NCI-H2227 (cell line): ENCODE results near the gene DNAJC18.
"Not testable (repeated sequence)": the region's sequence is repeated elsewhere in the genome, so short reads cannot be mapped to it uniquely, and the experiment has no call there.

Experiments used
- DNase-seq: peaks from one replicate; lab custom pipeline; 2025; ENCODE audit not compliant: unreplicated experiment; lab: John Stamatoyannopoulos, UW

The DNAJC18 gene

DNA sequence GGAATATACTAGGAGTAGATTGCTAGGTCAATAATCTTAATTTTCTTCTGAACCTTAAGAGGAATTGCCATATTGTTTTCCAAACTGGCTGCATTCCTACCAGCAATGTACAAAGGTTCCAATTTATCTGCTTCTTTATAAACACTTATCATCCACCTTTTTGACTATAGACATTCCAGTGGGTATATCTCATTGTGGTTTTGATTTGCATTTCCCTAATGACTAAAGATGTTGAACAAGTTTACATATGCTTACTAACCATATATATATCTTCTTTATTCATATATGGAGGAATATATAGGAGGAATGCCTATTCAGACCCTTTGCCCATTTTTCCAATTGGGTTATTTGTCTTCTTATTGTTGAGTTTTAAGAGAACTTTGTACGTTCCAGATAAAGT is 7.6 kb downstream of the DNAJC18 start:
- DNase-seq = no peak

DNA sequence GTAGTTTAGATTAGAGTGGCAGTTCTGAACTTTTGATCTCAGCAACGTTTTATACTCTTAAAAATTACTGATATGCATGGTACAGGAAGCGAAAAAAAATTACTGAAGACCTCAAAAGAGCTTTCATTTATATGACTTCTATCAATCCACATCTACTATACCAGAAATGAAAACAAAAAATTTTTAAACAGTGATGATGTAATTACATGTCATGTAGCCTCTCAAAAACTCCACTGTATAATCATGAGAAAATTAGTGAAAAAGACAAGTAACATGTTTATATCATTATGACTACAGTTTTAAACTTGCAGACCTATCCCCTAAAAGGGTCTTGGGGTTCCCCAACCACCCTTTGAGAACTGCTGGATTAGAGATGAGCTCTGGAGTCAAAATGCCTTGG is 9.3 kb downstream of the DNAJC18 start:
- no peak for DNase-seq

DNA sequence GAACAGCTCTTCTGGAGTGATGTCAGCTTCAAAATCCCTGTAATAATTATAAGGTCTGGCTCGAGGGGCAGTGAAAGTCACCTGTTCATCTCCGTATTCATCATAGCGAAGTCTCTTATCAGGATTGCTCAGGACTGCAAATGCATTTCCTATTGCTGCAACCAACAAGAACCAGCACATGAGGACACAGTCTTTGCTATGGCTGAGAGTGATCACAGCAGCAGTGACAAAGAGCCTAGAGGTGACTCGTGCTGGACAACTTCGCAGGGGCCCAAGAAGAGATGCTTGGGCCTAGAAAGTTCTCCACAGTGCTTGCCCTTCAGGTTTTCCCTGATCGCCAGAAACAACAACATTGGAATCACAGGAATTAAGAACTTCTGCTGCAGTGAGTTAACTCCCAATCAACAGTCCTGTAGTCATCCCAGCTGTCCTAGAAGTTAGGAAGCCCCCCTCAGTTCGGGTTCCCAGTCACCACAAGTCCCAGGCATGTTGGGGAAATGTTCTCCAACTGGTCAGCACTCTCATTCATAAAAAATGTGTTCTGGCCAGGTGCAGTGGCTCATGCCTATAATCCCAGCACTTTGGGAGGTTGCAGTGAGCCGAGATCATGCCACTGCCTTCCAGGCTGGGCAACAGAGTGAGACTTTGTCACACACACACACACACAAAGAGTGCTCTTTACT is 13.0 kb downstream of the DNAJC18 start:
- DNase-seq = no peak

DNA sequence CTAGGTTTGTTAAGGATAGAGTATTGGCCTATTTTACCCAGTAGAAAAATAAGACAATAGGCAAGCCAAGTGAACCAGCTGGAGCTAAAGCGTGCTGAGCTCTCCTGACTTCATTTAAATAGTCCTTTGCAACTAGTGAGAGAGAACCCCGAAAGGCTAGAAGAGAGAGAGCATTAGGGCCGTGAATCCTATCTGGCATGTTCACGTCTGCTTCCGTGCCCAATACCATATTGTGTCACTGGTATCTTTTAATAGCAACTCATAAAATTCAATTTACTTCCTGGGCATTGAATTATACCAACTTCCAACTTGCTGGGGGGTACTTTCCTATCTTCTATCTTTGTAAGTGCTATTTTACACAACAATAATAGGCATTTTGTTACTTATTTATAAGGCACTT is 13.8 kb downstream of the DNAJC18 start:
- DNase-seq = no peak

DNA sequence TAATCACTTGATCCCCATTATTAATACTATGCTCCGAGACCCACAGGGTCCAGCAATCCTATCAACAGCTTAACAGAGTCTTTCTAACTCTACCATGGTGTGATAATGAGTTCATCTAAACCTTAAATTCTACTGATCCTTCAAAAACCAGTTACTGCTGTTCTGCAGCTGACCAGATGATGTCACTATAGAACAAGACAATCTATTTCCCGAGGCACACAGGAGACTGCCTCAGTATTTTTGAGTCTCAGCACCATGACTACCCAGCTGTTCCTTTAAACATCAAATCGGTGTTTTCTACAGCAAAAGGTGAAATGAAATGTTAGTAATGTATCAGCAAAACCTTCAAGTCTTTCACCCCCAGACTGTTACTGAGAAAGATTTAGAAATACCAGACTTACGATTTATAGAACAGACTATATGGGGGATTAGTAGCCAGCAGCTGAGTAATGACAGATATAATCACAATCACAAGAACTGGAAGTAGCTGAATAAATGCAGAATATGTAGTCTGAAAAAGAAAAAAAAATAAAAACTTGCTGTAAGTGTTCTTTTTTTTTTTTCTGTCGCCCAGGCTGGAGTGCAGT is 16.9 kb downstream of the DNAJC18 start:
- DNase-seq = peak; percentile 72

DNA sequence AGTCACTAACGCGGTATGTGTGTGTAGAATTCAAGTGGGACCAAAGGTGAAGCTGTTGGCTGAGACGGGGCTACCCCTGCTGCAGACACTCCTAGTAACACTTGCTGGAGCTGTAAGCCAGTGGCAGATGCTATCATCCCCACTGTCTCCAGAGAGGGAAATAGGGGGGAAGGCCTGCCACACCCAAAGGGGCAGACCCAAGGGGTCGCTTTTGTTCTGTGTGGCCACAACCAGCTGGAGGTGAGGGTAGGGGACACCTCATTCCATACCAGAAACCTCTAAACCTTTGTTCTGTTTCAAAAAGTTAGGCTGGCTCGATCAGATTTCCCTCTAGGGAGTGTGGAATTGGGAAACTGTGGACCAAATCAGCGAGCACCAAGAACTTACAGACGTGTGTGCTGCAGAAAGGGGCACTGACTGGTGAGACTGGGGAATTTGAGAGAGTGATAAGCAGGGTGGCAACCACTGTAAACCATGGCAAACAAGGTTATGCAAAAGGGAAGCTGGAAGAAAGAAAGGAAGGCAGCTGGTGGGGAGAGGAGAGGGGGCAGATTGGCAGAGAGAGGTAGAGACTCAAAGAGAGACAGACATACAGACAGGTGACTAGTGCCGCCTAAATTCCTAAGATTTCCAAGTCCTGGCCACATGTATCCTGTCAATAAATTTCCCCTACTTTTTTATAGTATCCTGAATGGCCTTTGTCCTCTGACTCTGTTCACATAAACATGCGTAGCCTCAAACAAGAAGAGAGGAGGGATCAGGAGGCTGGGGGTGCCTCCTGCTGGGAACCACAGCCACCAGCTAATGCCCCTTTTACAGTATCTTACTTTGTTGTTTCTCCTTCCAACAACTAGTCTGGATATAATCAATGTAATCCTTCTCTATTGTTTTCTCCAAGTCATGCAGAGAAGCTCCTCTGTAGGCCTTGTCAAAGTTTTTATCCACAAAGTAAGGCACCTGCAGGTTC is 19.8 kb downstream of the DNAJC18 start:
- no peak for DNase-seq

DNA sequence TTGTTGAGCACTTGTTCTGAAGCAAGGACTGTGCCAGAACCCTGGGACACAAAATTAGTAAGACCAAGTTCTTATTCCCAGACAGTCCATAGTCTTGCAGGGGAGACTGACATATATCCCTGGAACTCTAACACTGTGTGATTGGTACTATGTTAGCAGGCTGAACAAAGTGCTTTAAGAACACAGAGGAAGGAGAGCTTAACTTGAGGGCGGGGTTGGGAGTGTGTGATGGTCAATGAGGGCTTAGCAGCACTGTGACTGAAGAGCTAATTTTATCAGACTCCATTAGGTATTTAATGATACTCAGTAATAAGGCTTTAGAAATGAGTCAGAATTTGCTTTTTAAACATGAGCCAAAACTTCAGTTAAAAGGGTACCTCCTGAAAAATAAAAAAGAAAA is 20.5 kb downstream of the DNAJC18 start:
- no peak for DNase-seq

DNA sequence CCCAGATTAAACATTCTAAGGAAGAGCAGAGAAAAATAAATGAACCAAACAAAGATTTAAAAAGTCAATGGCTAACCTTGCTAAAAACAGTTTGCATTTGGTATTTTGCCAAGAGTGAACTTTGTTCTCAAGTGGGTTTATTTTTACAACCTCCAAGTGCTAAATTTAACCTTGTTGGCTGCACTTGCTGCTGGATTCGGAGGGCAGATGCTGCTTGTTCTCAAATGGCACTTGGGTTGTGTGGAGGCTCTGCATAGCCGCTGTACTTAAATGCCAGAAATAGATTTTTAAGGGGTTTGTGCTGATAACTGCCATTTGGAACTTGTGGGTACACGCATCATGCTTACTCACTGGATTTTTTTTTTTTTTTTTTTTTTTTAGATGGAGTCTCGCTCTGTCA is 22.1 kb downstream of the DNAJC18 start:
- DNase-seq = no peak

DNA sequence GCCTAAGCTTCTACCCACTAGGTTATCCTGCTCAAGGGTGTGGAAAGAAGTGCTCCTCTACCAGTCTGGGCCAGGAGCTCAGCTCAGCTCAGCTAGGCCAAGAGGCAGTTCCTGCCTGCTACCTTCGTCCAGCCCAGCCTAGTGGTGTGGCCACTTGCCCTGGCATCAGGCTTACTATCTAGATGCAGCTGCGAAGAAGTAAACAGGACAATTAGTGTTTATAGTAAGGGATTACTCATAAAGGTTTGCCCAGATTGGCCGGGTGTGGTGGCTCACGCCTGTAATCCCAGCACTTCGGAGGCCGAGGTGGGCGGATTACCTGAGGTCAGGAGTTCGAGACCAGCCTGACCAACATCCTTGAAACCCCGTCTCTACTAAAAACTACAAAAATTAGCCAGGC is 22.7 kb downstream of the DNAJC18 start:
- DNase-seq = no peak

DNA sequence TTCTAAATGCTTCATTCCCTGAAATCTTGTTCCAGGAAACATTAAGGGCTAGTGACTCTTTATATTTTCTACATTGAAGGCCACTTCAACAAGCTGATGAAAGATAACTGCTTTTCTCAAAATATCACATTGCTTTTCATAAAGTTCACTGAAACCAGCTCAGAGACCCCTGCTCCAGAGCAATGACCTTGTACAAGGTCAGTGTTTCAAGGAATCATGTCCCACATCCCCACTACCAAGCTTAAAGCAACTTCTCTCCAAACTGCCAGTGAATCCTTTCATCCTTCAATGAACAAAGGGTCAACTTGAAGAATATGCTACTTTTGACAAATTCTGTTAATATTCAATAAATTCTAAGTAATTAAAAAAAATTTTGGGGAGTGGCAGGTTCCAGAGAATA is 23.5 kb downstream of the DNAJC18 start:
- no peak for DNase-seq

DNA sequence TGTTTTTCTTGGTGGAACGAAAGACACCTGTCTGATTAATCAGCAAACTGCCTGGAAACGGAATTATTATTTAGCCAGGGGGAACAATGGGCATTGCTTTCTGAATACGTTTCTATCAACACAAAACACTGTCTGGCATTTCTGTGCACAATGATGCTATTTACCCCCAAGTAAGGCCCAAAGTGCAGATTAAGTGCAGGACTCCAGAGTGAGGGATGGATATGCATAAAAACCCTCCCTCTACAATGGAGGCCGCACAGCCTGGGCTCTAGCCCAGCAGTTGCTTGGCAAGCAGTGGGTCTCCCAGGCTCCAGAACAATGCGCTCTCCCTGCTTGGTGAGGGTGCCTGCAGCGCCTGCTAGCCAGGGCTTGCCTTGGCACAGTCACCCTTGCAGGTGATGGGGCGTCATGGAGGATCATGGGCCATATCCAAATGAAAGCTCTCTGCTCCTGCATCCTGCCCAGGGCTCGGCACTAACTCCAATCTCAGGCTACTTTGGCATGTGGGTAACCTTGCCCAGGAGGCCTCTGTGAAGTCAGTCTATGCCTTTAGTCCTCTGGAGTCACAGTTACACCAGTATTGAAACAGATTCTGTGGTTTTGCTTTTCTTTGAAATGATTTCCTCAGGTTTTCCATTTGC is 24.0 kb downstream of the DNAJC18 start:
- DNase-seq = no peak

DNA sequence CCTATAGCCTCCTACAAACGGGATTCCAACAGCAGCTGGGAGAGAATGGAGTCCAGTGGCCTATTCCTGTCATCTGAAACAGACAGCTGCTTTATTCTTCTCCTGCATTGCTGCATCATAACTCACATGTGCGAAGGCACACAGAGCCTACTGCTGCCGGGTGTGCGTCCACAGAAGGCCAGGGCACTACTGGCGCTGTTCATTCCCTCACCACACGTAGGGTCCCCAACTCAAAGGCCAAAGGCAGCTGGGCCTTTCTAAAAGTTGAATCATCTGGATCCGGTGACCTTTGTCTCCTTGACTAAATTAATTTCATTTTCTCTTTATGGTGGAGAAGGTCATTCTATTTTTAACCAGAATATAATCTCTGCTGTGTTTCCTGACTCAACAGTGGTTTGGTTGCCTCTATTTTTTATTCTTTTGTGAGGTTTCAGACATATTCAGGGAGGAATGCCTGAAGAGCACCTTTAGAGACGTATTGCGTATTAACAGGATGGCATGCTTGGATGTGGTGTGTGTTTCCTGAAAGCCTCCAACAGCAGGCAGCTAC is 24.7 kb downstream of the DNAJC18 start:
- DNase-seq = no peak

DNA sequence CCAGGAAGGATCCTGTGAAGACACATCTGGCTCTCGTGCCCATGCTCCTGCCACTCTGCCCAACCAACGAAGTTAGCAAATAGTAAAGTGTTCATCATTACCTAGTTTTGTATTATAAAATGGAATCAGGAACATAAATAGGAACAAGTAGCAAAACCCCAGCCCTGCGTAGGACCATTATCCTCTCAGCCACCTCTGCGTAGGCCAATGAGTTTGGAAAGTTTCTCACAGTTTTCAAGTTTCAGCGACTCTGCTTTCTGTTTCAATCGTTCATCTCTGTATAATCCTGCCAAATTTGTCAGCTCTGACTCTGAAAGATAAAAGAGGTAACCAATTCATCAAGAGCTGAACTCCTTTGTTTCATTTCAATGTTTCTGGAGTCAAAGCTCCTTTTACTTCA is 25.4 kb downstream of the DNAJC18 start:
- no peak for DNase-seq

DNA sequence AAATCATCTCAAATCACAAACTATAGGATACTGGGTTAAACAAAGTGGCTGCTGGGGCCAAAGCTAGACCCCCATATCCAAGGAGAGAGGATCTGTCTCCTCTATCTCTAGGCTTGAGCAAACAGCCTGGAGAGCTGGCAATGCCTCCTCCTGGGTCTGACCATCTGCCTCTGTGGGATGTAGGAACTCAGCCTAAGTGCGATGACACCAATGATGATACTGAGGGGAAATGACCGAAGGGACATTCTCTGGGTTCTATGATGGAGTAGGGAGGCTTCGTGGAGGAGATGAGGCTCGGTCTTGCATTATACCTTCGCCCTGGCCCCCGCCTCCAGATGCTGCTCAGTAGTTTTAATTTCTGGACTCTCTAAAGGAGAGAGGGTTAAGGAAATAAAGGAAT is 26.2 kb downstream of the DNAJC18 start:
- no peak for DNase-seq

DNA sequence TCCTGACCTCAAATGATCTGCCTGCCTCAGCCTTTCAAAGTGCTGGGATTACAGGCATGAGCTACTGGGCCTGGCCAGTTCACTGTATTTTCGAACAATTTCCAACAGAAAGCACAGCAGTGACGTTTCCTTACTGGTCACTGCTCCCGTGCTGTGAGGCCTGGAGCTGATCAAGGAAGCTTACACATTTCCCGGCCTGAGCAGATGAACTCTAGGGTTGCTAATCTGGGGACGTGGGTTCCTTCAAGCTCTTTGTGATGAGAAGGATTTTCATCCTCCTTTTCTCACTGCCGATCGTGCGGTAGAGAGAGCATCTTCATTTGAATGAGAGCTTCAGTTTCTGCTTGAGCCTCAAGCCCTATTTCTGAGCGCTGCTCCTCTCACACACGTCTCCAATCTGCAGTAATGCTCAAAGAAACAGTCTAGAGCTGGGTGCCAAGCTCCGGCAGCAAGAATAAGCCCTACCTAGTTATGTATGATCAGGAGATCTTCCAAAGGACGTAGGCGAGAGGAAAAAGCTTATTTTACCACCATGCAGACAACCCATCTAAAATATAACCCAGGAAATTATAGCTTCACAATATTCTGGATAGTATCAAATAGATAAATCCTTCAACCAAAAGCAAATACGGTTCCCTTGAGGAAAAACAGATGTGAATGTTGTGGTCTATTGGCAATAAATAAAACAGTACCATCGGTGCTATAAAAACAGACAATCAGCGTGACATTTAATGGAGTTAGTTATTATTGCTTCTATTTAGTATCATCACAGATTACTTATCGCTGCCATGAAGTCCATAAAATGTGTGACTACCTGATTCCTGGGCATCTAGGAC is 28.1 kb downstream of the DNAJC18 start:
- no peak for DNase-seq

DNA sequence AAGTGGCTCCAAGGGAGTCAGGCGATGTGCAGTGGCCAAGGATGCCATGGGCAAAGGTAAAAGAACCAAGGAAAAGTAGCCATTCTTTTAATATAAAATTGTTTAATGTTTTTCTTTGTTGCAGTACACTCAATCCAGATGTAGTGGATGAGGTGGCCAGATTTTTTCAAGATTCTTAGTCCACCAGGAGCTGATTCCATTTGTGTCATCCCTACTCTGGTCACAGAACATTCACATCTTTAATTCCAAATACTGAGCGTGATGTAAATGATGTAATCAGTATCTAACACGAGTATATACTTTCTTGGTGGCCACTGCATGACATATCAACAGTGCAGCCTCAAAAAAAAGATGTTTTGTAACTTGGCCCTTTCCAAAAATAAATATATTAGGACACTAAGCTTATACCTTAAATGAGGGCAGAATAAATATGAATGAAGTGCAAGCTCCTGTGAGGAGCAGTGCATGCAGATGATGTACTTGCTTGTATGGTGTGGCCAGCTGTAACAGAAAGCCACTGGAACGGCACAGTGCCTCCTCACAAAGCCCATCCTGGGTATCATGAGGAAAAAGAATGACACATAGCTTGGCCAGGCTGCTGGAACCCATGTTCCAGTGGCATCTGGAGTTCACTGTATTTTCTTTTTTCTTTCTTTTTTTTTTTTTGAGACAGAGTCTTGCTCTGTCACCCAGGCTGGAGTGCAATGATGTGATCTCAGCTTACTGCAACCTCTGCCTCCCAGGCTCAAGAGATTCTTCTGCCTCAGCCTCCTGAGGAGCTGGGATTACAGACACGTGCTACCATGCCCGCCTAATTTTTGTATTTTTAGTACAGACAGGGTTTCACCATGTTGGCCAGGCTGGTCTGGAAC is 29.0 kb downstream of the DNAJC18 start:
- no peak for DNase-seq

DNA sequence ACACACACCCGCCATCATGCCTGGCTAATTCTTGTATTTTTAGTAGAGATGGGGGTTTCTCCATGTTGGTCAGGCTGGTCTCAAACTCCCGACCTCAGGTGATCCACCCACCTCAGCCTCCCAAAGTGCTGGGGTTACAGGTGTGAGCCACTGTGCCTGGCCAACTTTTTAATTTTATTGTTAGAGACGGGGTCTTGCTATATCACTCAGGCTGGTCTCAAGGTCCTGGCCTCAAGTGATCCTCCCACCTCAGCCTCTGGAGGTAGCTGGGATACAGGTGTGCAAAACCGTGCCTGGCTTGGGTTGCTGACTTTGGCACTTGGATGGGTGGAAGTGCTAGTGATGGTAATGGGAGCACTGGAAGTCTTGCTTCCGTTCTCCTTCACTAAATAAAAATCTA is 30.2 kb downstream of the DNAJC18 start:
- not testable (repeated sequence) for DNase-seq

DNA sequence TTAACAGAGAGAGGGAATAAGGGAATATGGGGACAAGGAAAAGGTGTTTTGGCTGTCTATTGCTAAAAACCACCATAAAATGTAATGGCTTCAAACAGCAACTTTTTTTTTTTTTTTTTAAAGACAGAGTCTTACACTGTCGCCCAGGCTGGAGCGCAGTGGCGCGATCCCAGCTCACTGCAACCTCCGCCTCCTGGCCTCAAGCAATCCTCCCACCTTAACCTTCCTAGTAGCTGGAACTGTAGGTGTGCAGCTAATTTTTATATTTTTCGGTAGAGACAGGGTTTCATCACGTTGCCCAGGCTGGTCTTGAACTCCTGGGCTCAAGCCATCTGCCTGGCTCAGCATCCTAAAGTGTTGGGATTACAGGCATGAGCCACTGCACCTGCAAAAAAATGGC is 31.1 kb downstream of the DNAJC18 start:
- DNase-seq = no peak

DNA sequence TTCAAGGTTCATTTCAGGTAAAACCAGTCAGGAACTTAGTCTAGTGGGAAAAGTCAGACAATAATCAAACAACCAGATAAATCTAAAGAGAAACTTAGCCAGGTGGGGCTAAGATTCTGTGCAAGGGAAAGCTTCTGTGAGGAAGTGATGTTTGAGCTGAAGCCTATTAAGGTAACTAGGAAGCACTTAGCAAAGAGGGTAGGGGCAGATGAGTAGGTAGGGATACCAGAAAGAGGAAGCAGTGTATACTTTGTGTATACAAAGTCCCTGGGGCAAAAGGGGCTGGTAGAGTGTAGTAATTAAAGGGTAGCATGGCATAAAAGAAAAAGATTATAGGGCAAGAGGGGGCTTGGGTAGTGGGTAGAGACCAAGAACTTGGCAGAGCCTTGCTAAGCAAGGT is 31.8 kb downstream of the DNAJC18 start:
- no peak for DNase-seq
